M059J (cell line): ENCODE measurements around the gene UBAC1. TPM values are rescaled to one million over a fixed set of nuclear protein-coding genes. Genes with fewer than 3 reads are reported as not detected.
A peak's percentile ranks its signal among the peaks of the same experiment; 100 is the strongest.

Source experiments
- DNase-seq: peaks from one replicate; pipeline ENCODE4 v3.0.0-alpha.2; 2012; ENCODE audit warnings: low read depth
- total RNA-seq: library from RNA; depleted of rRNA; stranded (reverse); fragments of >200 nt; shearing (Covaris generic); gene quantifications from 2 replicates; pipeline ENCODE4 v1.2.3, GENCODE V29; 2014

Gene UBAC1
- total RNA-seq, 1 experiment from 2014 or later, result 54.6 TPM

GRCh38 chr9:135941288-135941995, 19.7 kb downstream of the UBAC1 start:
- DNase-seq, result no peak

- DNase-seq, result no peak
These were observed 21.6 kb downstream of the UBAC1 start for GRCh38 chr9:135939351-135940265.

GRCh38 chr9:135937521-135938489, 23.4 kb downstream of the UBAC1 start:
- DNase-seq, result no peak

GRCh38 chr9:135933114-135933513, 28.1 kb downstream of the UBAC1 start:
- DNase-seq, result no peak

- no peak for DNase-seq
These were observed 28.5 kb downstream of the UBAC1 start for GRCh38 chr9:135932656-135933055.

- no peak for DNase-seq
These were observed 29.8 kb downstream of the UBAC1 start for GRCh38 chr9:135931349-135931820.

- DNase-seq, result no peak
These were observed 30.5 kb downstream of the UBAC1 start for GRCh38 chr9:135930446-135931345.

GRCh38 chr9:135929656-135930445, 31.3 kb downstream of the UBAC1 start:
- DNase-seq, result no peak

- no peak for DNase-seq
These were observed 32.2 kb downstream of the UBAC1 start for GRCh38 chr9:135928731-135929655.

GRCh38 chr9:135928074-135928730, 33.0 kb downstream of the UBAC1 start:
- no peak for DNase-seq

GRCh38 chr9:135927195-135928013, 33.8 kb downstream of the UBAC1 start:
- DNase-seq, result no peak

- peak; percentile 99 for DNase-seq
These were observed 34.6 kb downstream of the UBAC1 start for GRCh38 chr9:135926402-135927194.

GRCh38 chr9:135925496-135926133, 35.6 kb downstream of the UBAC1 start:
- no peak for DNase-seq

GRCh38 chr9:135924628-135925338, 36.4 kb downstream of the UBAC1 start:
- no peak for DNase-seq

- no peak for DNase-seq
These were observed 37.7 kb downstream of the UBAC1 start for GRCh38 chr9:135923508-135923907.
